Heart left ventricle (tissue), 13 donors: ENCODE results near the gene ARF1.

Experiments used
- CTCF ChIP-seq, 12 donors: fragments of 200-600 bp; sonication (generic) in 4 of 12; IDR thresholded peaks; one replicate each; pipeline versions ENCODE4 v1.5.0 to v1.8.0; 2018 to 2022; ENCODE audit warnings: antibody characterized with exemption in 12 of 12, mild to moderate bottlenecking in 5 of 12
- POLR2A ChIP-seq, 2 donors: fragments of 450-650 bp; IDR thresholded peaks; one replicate each; pipeline ENCODE4 v1.6.1; 2017; ENCODE audit warnings: antibody characterized with exemption in 2 of 2, mild to moderate bottlenecking in 2 of 2, moderate library complexity in 2 of 2
- donor health status: ischemic (EF 13 %, LVEDD 7.1; RV severe dilation, severe dysfunction).
- donor health status: DM: no; HTN: yes; CAD: no.
- donor health status: DM: no; HTN: no; CAD: no.
- donor health status: ischemic (EF 25% LVEDD 6.9; RV normal size, moderate dysfunction).
- donor health status: ischemic (EF 25% LVEDD 5.7; RV mildly dilated, moderate dysfunction).
- donor health status: ischemic (EF 35%, LVEDD 5.7; RV mildly dilated, moderate dysfunction).
- donor health status: nonischemic (EF 11% LVEDD 7.7; RV severe dilation, severe dysfunction).
- donor health status: DM: yes; HTN: yes; CAD: no.
- donor health status: PGD.
- donor health status: ischemic (EF 29% LVEDD 5.4; RV normal size, mild dysfunction).
- donor health status: nonischemic (EF 23%, LVEDD 6.1; RV moderate dilation, normal function).

GRCh38 chr1:228058949-228059633 lies 23.4 kb upstream of the ARF1 start:
- TF ChIP-seq CTCF (IDR thresholded peaks at IDR 0.05) (no peak), POLR2A (IDR thresholded peaks at IDR 0.05) (no peak)
